NB4 (cell line): ENCODE data around the gene P2RY8.

Experiments used
- MYC ChIP-seq: IDR thresholded peaks from 2 replicates; pipeline ENCODE4 v1.6.1; 2011; ENCODE audit warnings: low read depth, low read length
- POLR2A ChIP-seq: IDR thresholded peaks from 2 replicates; pipeline ENCODE4 v1.6.1; 2011; ENCODE audit warnings: mild to moderate bottlenecking; ENCODE audit not compliant: insufficient read length; ENCODE audit errors: extremely low read depth
- TF ChIP-seq, protein P1 (sequence below): IDR thresholded peaks from one replicate; pipeline ENCODE4 v1.5.1; 2012; ENCODE audit warnings: low read depth, low read length
- TF ChIP-seq, protein P2 (sequence below): IDR thresholded peaks from 2 replicates; pipeline ENCODE4 v1.6.1; 2011; ENCODE audit warnings: low read depth, low read length

- TF ChIP-seq, protein P1, sequence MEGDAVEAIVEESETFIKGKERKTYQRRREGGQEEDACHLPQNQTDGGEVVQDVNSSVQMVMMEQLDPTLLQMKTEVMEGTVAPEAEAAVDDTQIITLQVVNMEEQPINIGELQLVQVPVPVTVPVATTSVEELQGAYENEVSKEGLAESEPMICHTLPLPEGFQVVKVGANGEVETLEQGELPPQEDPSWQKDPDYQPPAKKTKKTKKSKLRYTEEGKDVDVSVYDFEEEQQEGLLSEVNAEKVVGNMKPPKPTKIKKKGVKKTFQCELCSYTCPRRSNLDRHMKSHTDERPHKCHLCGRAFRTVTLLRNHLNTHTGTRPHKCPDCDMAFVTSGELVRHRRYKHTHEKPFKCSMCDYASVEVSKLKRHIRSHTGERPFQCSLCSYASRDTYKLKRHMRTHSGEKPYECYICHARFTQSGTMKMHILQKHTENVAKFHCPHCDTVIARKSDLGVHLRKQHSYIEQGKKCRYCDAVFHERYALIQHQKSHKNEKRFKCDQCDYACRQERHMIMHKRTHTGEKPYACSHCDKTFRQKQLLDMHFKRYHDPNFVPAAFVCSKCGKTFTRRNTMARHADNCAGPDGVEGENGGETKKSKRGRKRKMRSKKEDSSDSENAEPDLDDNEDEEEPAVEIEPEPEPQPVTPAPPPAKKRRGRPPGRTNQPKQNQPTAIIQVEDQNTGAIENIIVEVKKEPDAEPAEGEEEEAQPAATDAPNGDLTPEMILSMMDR = no peak
- TF ChIP-seq, protein P2, sequence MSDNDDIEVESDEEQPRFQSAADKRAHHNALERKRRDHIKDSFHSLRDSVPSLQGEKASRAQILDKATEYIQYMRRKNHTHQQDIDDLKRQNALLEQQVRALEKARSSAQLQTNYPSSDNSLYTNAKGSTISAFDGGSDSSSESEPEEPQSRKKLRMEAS = no peak
- TF ChIP-seq MYC = no peak
- no peak for TF ChIP-seq POLR2A
Measured at GRCh38 chrX:1491851-1492349, 45.1 kb downstream of the P2RY8 start.
